Erythroblast (primary cell): ENCODE results near the gene SESN2.

Experiments used
- GATA1 ChIP-seq: IDR thresholded peaks from 2 replicates; pipeline ENCODE4 v1.6.1; 2011; ENCODE audit warnings: low read depth, mild to moderate bottlenecking, control low read depth, low read length, moderate library complexity
- POLR2A ChIP-seq: IDR thresholded peaks from 2 replicates; pipeline ENCODE4 v1.6.1; 2011; ENCODE audit warnings: mild to moderate bottlenecking, low read length

GRCh38 chr1:28264897-28265296 lies 5.6 kb downstream of the SESN2 start:
- TF ChIP-seq POLR2A (no peak), GATA1 (no peak)
